Activated B cell treated with CpG ODN at 0.5 μM for 24 hours (primary cell): ENCODE measurements around the gene LVRN. TPM values are rescaled to one million over a fixed set of nuclear protein-coding genes. Genes with fewer than 3 reads are reported as not detected.

Experiments
- ATAC-seq: fragments of 200-7000 bp; cut with Tn5 transposase; one replicate; pipeline ENCODE4 v1.10.0; 2021; ENCODE audit warnings: low read depth, mild to moderate bottlenecking, moderate library complexity
- CTCF ChIA-PET: fragments of 350-600 bp; sonication (Branson Sonifier 250); formaldehyde crosslinking; loops from one replicate; lab custom pipeline; 2021; ENCODE audit warnings: antibody characterized with exemption; lab: Charles Lee
- POLR2A ChIA-PET: fragments of 350-600 bp; sonication (Branson Sonifier 250); formaldehyde crosslinking; loops from one replicate; lab custom pipeline; 2021; ENCODE audit warnings: antibody characterized with exemption; lab: Charles Lee
- DNase-seq: peaks from one replicate; pipeline ENCODE4 v3.0.0; 2022
- H3K27ac Mint-ChIP-seq: one replicate; pipeline ENCODE4 v1.8.0; 2020; ENCODE audit warnings: mixed read lengths
- H3K27me3 Mint-ChIP-seq: one replicate; pipeline ENCODE4 v1.8.0; 2021; ENCODE audit warnings: mixed read lengths
- H3K36me3 Mint-ChIP-seq: one replicate; pipeline ENCODE4 v1.8.0; 2021; ENCODE audit warnings: low read depth, mixed read lengths
- H3K4me1 Mint-ChIP-seq: one replicate; pipeline ENCODE4 v1.8.0; 2021; ENCODE audit warnings: mixed read lengths
- H3K4me3 Mint-ChIP-seq: one replicate; pipeline ENCODE4 v1.8.0; 2020; ENCODE audit warnings: mild to moderate bottlenecking, mixed read lengths
- H3K9me3 Mint-ChIP-seq: one replicate; pipeline ENCODE4 v1.8.0; 2020; ENCODE audit warnings: mixed read lengths
- CTCF ChIP-seq: fragments of 200-600 bp; IDR thresholded peaks from one replicate; pipeline ENCODE4 v1.8.0; 2022; ENCODE audit warnings: antibody characterized with exemption, mild to moderate bottlenecking
- intact Hi-C: fragments of 100-400 bp; cut with micrococcal nuclease; formaldehyde crosslinking; loops from one replicate; pipeline ENCODE4 v1.15.1; 2024
- total RNA-seq: library from RNA; stranded (reverse); gene quantifications from 2 replicates; pipeline ENCODE4 v1.2.3, GENCODE V29; 2022

LVRN gene
- total RNA-seq, 1 donor from 2014 or later, result not detected

GRCh38 chr5:116037236-116037822, 75.1 kb downstream of the LVRN start:
- H3K36me3 Mint-ChIP-seq, result no peaks in the 10 kb centered on the region
- H3K9me3 Mint-ChIP-seq, result no peaks in the 10 kb centered on the region
- no peaks in the 10 kb centered on the region for H3K27me3 Mint-ChIP-seq
- intact Hi-C loops, result no loop called here
- TF ChIP-seq CTCF, result no peak
- H3K4me3 Mint-ChIP-seq, result no peak overlapping the region
- H3K4me1 Mint-ChIP-seq, result peaks cover 63% of the 10 kb centered on the region
- CTCF ChIA-PET, result interaction anchor here (3.8 kb wide), 1 partner anchor 31 kb away, joined by 14 read pairs; no protein-coding TSS in a partner anchor
- no peak for ATAC-seq
- POLR2A ChIA-PET, result no interaction called here
- H3K27ac Mint-ChIP-seq, result no peak overlapping the region
- DNase-seq, result no peak

- peak; percentile 98 for ATAC-seq
- Mint-ChIP-seq H3K36me3 (no peaks in the 10 kb centered on the region), H3K4me1 (peaks cover 51% of the 10 kb centered on the region), H3K27ac (peak overlapping the region; percentile 83), H3K4me3 (no peak overlapping the region), H3K9me3 (no peaks in the 10 kb centered on the region), H3K27me3 (no peaks in the 10 kb centered on the region)
- intact Hi-C loops, result loop anchor here (1.0 to 2.0 kb wide), 2 partner anchors 9 to 30 kb away; no protein-coding TSS in a partner anchor
- peak; percentile 43 for DNase-seq
- POLR2A ChIA-PET, result no interaction called here
- CTCF ChIA-PET, result interaction anchor here (3.8 kb wide), 1 partner anchor 30 kb away, joined by 14 read pairs; no protein-coding TSS in a partner anchor
- TF ChIP-seq CTCF, result no peak
Observed at GRCh38 chr5:116038817-116039216, 76.5 kb downstream of the LVRN start.

GRCh38 chr5:116042375-116042774, 80.1 kb downstream of the LVRN start:
- CTCF ChIA-PET, result no interaction called here
- POLR2A ChIA-PET, result no interaction called here
- intact Hi-C loops, result no loop called here
- H3K36me3 Mint-ChIP-seq, result no peaks in the 10 kb centered on the region
- TF ChIP-seq CTCF, result no peak
- no peaks in the 10 kb centered on the region for H3K27me3 Mint-ChIP-seq
- no peak for DNase-seq
- no peak overlapping the region for H3K4me3 Mint-ChIP-seq
- no peak for ATAC-seq
- H3K4me1 Mint-ChIP-seq, result peaks cover 25% of the 10 kb centered on the region
- no peak overlapping the region for H3K27ac Mint-ChIP-seq
- H3K9me3 Mint-ChIP-seq, result no peaks in the 10 kb centered on the region

- ChIA-PET POLR2A (no interaction called here), CTCF (no interaction called here)
- no peaks in the 10 kb centered on the region for H3K36me3 Mint-ChIP-seq
- TF ChIP-seq CTCF, result no peak
- H3K4me3 Mint-ChIP-seq, result no peak overlapping the region
- no peak for DNase-seq
- H3K9me3 Mint-ChIP-seq, result no peaks in the 10 kb centered on the region
- H3K4me1 Mint-ChIP-seq, result peaks cover 9% of the 10 kb centered on the region
- ATAC-seq, result no peak
- no peak overlapping the region for H3K27ac Mint-ChIP-seq
- H3K27me3 Mint-ChIP-seq, result no peaks in the 10 kb centered on the region
- intact Hi-C loops, result no loop called here
Observed at GRCh38 chr5:116044073-116044472, 81.8 kb downstream of the LVRN start.

GRCh38 chr5:116045821-116046220, 83.5 kb downstream of the LVRN start:
- DNase-seq (no peak), ATAC-seq (no peak)
- no peak for TF ChIP-seq CTCF
- no peaks in the 10 kb centered on the region for H3K27me3 Mint-ChIP-seq
- H3K27ac Mint-ChIP-seq, result no peak overlapping the region
- intact Hi-C loops, result no loop called here
- CTCF ChIA-PET, result no interaction called here
- no peak overlapping the region for H3K4me3 Mint-ChIP-seq
- H3K4me1 Mint-ChIP-seq, result no peaks in the 10 kb centered on the region
- H3K9me3 Mint-ChIP-seq, result no peaks in the 10 kb centered on the region
- no peaks in the 10 kb centered on the region for H3K36me3 Mint-ChIP-seq
- POLR2A ChIA-PET, result no interaction called here
